SIG-M5 treated with dmso at 0.1 percent for 504 hours (cell line): ENCODE data around the gene REEP1.
"Not testable (repeated sequence)": the region's sequence is repeated elsewhere in the genome, so short reads cannot be mapped to it uniquely, and the experiment has no call there.

Source experiments
- DNase-seq: peaks from one replicate; lab custom pipeline; 2025; ENCODE audit not compliant: unreplicated experiment; lab: John Stamatoyannopoulos, UW

The REEP1 gene

GRCh38 chr2:86201671-86202335 lies 135.6 kb downstream of the REEP1 start:
- no peak for DNase-seq

- not testable (repeated sequence) for DNase-seq
Observed at GRCh38 chr2:86200564-86200963, 136.9 kb downstream of the REEP1 start.

GRCh38 chr2:86199834-86200177 lies 137.6 kb downstream of the REEP1 start:
- no peak for DNase-seq

GRCh38 chr2:86195808-86196387 lies 141.5 kb downstream of the REEP1 start:
- DNase-seq, result peak; percentile 66

GRCh38 chr2:86195055-86195807 lies 142.2 kb downstream of the REEP1 start, which contains the start of gene IMMT:
IMMT (minus strand) TSS chr2:86195462; CDS start chr2:86195382, 80 bp downstream.
- DNase-seq, result peak; percentile 97

GRCh38 chr2:86194751-86195054 lies 142.7 kb downstream of the REEP1 start:
- DNase-seq, result no peak

- peak; percentile 63 for DNase-seq
Observed at GRCh38 chr2:86193901-86194567, 143.4 kb downstream of the REEP1 start.

GRCh38 chr2:86189782-86190416 lies 147.5 kb downstream of the REEP1 start:
- DNase-seq, result no peak

- no peak for DNase-seq
Observed at GRCh38 chr2:86186431-86186830, 151.0 kb downstream of the REEP1 start.

GRCh38 chr2:86185517-86186212 lies 151.8 kb downstream of the REEP1 start:
- no peak for DNase-seq

- no peak for DNase-seq
Observed at GRCh38 chr2:86176597-86176996, 160.8 kb downstream of the REEP1 start.

GRCh38 chr2:86175828-86176227 lies 161.6 kb downstream of the REEP1 start:
- DNase-seq, result no peak

- no peak for DNase-seq
Observed at GRCh38 chr2:86174445-86174844, 163.0 kb downstream of the REEP1 start.

GRCh38 chr2:86172610-86173009 lies 164.8 kb downstream of the REEP1 start:
- no peak for DNase-seq

GRCh38 chr2:86171295-86171694 lies 166.1 kb downstream of the REEP1 start:
- no peak for DNase-seq

- DNase-seq, result no peak
Observed at GRCh38 chr2:86170449-86170848, 167.0 kb downstream of the REEP1 start.
